HL-60 (cell line): ENCODE data around the gene TBX2.

Experiments
- DNase-seq, 2 experiments: peaks; one replicate each; pipeline ENCODE4 v3.0.0-alpha.2; 2010 to 2020; ENCODE audit warnings: low read depth in 1 of 2, low spot score in 1 of 2
- H3K27ac ChIP-seq: fragments of 250-450 bp; sonication (Bioruptor Pico); replicated peaks from 2 replicates; pipeline ENCODE4 v1.5.1; 2020; ENCODE audit warnings: mild to moderate bottlenecking, moderate library complexity
- H3K27me3 ChIP-seq: fragments of 250-450 bp; sonication (Bioruptor Pico); 2 replicates; pipeline ENCODE4 v1.5.1; 2021; ENCODE audit warnings: mild to moderate bottlenecking, moderate library complexity; ENCODE audit not compliant: insufficient read depth, poor library complexity, severe bottlenecking
- H3K4me3 ChIP-seq: replicated peaks from 2 replicates; pipeline ENCODE4 v1.5.1; 2011; ENCODE audit warnings: mild to moderate bottlenecking, control low read depth, low read length; ENCODE audit not compliant: insufficient read depth
- CTCF ChIP-seq: IDR thresholded peaks from one replicate; pipeline ENCODE4 v1.5.1; 2011; ENCODE audit warnings: low read length, control low read depth, inconsistent platforms; ENCODE audit not compliant: insufficient read depth
- GABPA ChIP-seq: IDR thresholded peaks from 2 replicates; pipeline ENCODE4 v1.6.1; 2012; ENCODE audit warnings: low read depth
- POLR2AphosphoS5 ChIP-seq: IDR thresholded peaks from 2 replicates; pipeline ENCODE4 v1.6.1; 2012; ENCODE audit warnings: low read depth
- REST ChIP-seq: IDR thresholded peaks from 2 replicates; pipeline ENCODE4 v1.6.1; 2012; ENCODE audit warnings: low read depth; ENCODE audit not compliant: insufficient replicate concordance
- SPI1 ChIP-seq: IDR thresholded peaks from 2 replicates; pipeline ENCODE4 v1.6.1; 2012; ENCODE audit warnings: low read depth, mild to moderate bottlenecking, borderline replicate concordance

TBX2 gene

DNA sequence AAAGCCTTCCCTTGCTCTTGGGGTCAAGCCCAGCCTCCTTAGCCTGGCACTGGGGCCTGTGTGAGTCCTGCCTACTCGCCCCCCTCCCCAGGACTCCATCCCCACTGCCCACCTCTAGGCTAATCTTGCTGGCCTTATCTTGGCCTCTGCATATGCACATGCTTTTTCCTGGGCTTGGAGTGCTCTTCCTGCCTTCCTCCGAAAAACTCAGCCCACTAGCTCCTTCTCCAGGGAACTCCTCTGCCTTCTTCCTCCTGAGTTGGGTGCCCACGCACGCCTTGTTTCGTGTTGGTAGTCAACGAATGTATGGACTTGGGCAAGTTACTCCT, 16.5 kb downstream of the TBX2 start:
- no peak for TF ChIP-seq POLR2AphosphoS5
- no peak for TF ChIP-seq GABPA
- TF ChIP-seq SPI1 = no peak
- TF ChIP-seq REST = no peak
- no peak for TF ChIP-seq CTCF
- no peak for DNase-seq
- no peak overlapping the region for H3K27ac ChIP-seq
- no peak overlapping the region for H3K4me3 ChIP-seq
- H3K27me3 ChIP-seq = peaks cover 30% of the 10 kb centered on the region

- no peak overlapping the region for H3K4me3 ChIP-seq
- H3K27ac ChIP-seq = no peak overlapping the region
- peak in 1 of 2 experiments; percentile 58 for DNase-seq
- peaks cover 28% of the 10 kb centered on the region for H3K27me3 ChIP-seq
- TF ChIP-seq CTCF (peak; percentile 74), POLR2AphosphoS5 (no peak)
Observed at GRCh38 chr17:61416540-61417363, 17.1 kb downstream of the TBX2 start.

- no peak for DNase-seq
- no peak overlapping the region for H3K4me3 ChIP-seq
- no peak overlapping the region for H3K27ac ChIP-seq
- TF ChIP-seq GABPA (no peak), POLR2AphosphoS5 (no peak), SPI1 (no peak), CTCF (no peak), REST (no peak)
- H3K27me3 ChIP-seq = peaks cover 19% of the 10 kb centered on the region
Observed at GRCh38 chr17:61418449-61418848, 18.8 kb downstream of the TBX2 start.

- TF ChIP-seq GABPA = no peak
- TF ChIP-seq SPI1 = no peak
- TF ChIP-seq REST = no peak
- H3K27ac ChIP-seq = no peak overlapping the region
- no peak for DNase-seq
- no peak overlapping the region for H3K4me3 ChIP-seq
- H3K27me3 ChIP-seq = peaks cover 19% of the 10 kb centered on the region
Observed at GRCh38 chr17:61419496-61420046, 19.9 kb downstream of the TBX2 start.
